GM12801 (cell line): ENCODE measurements around the gene ANKDD1B.

Source experiments
- TF ChIP-seq, protein P1 (sequence below): IDR thresholded peaks from one replicate; pipeline ENCODE4 v1.5.1; 2011; ENCODE audit warnings: control low read depth; ENCODE audit not compliant: insufficient read length; ENCODE audit errors: extremely low read depth

Gene ANKDD1B

DNA sequence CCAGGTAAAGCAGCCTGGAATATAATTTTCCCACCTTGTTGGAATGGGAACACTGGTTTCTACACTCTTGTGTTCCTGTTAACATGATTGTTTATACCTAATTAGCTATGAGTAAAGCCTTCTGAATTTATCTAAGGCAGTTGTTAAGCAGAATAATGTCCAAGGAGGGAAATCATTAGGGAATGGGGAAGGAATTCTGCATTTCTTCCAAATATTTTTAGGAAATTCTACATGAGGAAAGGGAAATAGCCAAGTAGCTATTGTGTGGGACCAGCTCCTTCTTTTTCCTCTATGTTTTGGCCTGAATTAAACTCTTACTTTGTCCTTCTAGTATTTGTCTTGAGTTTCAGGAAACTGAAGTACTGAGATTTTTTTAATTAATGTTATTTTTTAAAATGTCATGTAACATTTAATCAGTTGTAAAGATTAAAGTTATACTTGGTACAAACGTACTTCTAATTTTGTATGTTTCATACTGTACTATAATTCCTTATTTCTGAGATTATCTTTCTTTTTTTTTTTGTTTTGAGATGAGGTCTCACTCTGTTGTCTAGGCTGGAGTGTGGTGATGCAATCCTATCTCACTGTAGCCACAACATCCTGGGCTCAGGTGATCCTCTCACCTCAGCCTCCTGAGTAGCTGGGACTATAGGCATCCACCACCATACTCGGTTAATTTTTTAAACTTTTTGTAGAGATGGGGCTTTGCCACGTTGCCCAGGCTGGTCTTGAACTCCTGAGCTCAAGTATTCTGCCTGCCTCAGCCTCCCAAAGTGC lies 28.5 kb downstream of the ANKDD1B start:
- TF ChIP-seq, protein P1, sequence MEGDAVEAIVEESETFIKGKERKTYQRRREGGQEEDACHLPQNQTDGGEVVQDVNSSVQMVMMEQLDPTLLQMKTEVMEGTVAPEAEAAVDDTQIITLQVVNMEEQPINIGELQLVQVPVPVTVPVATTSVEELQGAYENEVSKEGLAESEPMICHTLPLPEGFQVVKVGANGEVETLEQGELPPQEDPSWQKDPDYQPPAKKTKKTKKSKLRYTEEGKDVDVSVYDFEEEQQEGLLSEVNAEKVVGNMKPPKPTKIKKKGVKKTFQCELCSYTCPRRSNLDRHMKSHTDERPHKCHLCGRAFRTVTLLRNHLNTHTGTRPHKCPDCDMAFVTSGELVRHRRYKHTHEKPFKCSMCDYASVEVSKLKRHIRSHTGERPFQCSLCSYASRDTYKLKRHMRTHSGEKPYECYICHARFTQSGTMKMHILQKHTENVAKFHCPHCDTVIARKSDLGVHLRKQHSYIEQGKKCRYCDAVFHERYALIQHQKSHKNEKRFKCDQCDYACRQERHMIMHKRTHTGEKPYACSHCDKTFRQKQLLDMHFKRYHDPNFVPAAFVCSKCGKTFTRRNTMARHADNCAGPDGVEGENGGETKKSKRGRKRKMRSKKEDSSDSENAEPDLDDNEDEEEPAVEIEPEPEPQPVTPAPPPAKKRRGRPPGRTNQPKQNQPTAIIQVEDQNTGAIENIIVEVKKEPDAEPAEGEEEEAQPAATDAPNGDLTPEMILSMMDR = no peak

DNA sequence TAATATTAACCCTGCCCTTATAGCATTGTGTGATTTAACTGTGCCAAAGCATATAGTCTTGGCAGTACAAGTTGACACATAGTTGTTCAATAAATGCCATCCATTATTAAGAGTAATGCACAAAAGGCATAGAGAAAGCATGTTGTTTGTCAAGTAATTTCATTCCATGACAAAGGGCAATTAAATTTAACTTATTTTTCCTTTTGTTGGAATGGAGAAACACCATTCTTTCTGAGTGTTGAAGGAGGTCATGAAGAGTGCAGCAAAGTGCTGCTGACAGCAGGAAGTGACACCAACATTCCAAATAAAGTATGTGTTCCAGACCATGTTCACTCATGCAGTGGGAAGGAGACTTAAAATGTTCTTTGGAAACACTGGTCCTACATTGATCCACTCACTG lies 29.1 kb downstream of the ANKDD1B start:
- TF ChIP-seq, protein P1 = no peak

- TF ChIP-seq, protein P1 = no peak
Measured at GRCh38 chr5:75640826-75641225, 29.6 kb downstream of the ANKDD1B start.

GRCh38 chr5:75648712-75649111 lies 37.5 kb downstream of the ANKDD1B start:
- TF ChIP-seq, protein P1 = no peak

- TF ChIP-seq, protein P1 = no peak
Measured at GRCh38 chr5:75651575-75652238, 40.5 kb downstream of the ANKDD1B start.

GRCh38 chr5:75653521-75653920 lies 42.3 kb downstream of the ANKDD1B start:
- TF ChIP-seq, protein P1 = no peak

DNA sequence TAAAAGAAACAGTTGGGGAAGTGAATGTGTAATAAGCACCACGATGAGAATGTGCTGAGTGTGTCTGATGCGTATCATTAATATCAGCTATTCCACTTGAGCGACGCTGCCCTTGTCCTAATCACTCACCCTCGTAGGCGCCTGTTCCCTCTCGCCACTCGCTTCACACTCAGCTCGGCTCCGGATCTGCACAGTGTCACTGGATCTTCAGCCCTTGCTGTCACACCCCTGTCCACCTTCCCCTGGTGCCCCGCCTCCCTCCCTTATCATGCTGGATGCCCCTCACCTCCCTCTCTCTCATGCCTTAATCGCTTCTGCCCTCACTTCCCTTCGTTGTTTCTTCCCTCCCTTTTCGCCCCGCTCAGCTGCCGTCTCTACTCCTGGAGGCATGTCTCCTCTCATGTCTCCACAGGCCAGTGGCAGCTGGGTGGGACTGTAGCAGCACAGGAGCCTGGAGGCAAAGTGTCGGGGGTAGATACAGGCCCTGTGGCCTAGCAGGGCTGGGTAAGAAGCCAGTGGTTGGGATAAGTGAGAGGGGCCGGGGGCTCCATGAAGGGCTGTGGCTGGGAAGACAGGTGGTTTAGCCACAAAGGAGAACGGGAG lies 43.5 kb downstream of the ANKDD1B start:
- TF ChIP-seq, protein P1 = no peak
